ENCODE measurements around the gene PLEKHO1. TPM values are rescaled to one million over a fixed set of nuclear protein-coding genes. Genes with fewer than 3 reads are reported as not detected.
"Not testable (repeated sequence)": the region's sequence is repeated elsewhere in the genome, so short reads cannot be mapped to it uniquely, and the experiment has no call there.

PLEKHO1 gene
- 122 TPM for polyA plus RNA-seq (2013, experiment 1 of 2; ENCODE audit: insufficient read length)
- 160 TPM for polyA plus RNA-seq (2013, experiment 2 of 2; ENCODE audit: insufficient read length)

- DNase-seq, result peak; percentile 89
Observed at GRCh38 chr1:150149271-150150132, at the start of gene PLEKHO1. Gene PLEKHO1, plus strand, starts transcription at chr1:150149916. Its CDS starts 342 bp downstream, at chr1:150150258.

- no peak for DNase-seq
Observed at GRCh38 chr1:150102986-150103385, 46.7 kb upstream of the PLEKHO1 start.

GRCh38 chr1:150106341-150106740, 43.4 kb upstream of the PLEKHO1 start:
- no peak for DNase-seq

- no peak for DNase-seq
Observed at GRCh38 chr1:150109586-150109985, 40.1 kb upstream of the PLEKHO1 start.

GRCh38 chr1:150110116-150110515, 39.6 kb upstream of the PLEKHO1 start:
- DNase-seq, result no peak

- DNase-seq, result no peak
Observed at GRCh38 chr1:150111670-150112069, 38.0 kb upstream of the PLEKHO1 start.

- no peak for DNase-seq
Observed at GRCh38 chr1:150115121-150115520, 34.6 kb upstream of the PLEKHO1 start.

GRCh38 chr1:150118716-150119115, 31.0 kb upstream of the PLEKHO1 start:
- DNase-seq, result no peak

GRCh38 chr1:150121236-150121862, 28.4 kb upstream of the PLEKHO1 start:
- peak; percentile 47 for DNase-seq

GRCh38 chr1:150126811-150127210, 22.9 kb upstream of the PLEKHO1 start:
- no peak for DNase-seq

GRCh38 chr1:150127464-150127863, 22.3 kb upstream of the PLEKHO1 start:
- DNase-seq, result no peak

- DNase-seq, result peak; percentile 23
Observed at GRCh38 chr1:150127868-150128267, 21.8 kb upstream of the PLEKHO1 start.

GRCh38 chr1:150132372-150132771, 17.3 kb upstream of the PLEKHO1 start:
- no peak for DNase-seq

GRCh38 chr1:150134537-150134936, 15.2 kb upstream of the PLEKHO1 start:
- no peak for DNase-seq

GRCh38 chr1:150135400-150135799, 14.3 kb upstream of the PLEKHO1 start:
- peak; percentile 63 for DNase-seq

- peak; percentile 69 for DNase-seq
Observed at GRCh38 chr1:150138044-150138443, 11.7 kb upstream of the PLEKHO1 start.

- DNase-seq, result no peak
Observed at GRCh38 chr1:150141452-150141851, 8.3 kb upstream of the PLEKHO1 start.

- no peak for DNase-seq
Observed at GRCh38 chr1:150142083-150142482, 7.6 kb upstream of the PLEKHO1 start.

- no peak for DNase-seq
Observed at GRCh38 chr1:150144606-150145005, 5.1 kb upstream of the PLEKHO1 start.

- DNase-seq, result not testable (repeated sequence)
Observed at GRCh38 chr1:150146016-150146415, 3.7 kb upstream of the PLEKHO1 start.

- DNase-seq, result no peak
Observed at GRCh38 chr1:150146849-150147542, 2.7 kb upstream of the PLEKHO1 start.

GRCh38 chr1:150148837-150149270, 862 bp upstream of the PLEKHO1 start:
- no peak for DNase-seq

Data from fibroblast of skin of back (primary cell).